GM19238 (cell line): ENCODE data around the gene ZFYVE9.

Experiments
- DNase-seq: peaks from one replicate; pipeline ENCODE4 v3.0.0; 2011; ENCODE audit warnings: low spot score; ENCODE audit not compliant: insufficient read length

Gene ZFYVE9

DNA sequence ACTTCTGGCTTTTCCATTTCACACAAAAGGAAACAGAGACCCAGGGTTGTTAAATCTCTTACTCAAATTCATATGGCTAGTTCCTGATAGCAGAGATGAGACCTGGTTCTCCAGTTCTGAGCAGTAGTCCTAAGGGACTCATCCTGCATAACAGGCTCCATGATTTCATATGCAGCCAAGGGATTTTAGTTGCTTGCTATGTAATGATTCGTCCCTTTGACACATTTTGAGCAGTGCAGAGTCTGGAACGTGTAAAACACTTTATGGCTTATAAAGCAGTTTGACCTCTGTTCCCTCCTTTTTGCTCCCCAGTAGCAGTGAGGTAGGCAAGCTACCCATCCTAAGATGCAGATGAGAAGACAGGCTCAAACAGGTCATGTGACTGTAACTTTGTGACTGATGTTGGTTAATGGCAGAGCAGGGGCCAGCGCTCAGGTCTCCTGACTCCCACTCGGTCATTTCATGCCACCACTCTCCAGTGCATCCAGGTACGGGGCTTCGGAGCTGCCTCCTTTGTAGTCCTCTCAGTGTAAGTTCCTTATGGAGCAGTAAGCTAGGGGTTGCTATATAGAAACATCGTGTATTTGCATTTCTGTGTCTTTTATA is 199.9 kb downstream of the ZFYVE9 start:
- no peak for DNase-seq

DNA sequence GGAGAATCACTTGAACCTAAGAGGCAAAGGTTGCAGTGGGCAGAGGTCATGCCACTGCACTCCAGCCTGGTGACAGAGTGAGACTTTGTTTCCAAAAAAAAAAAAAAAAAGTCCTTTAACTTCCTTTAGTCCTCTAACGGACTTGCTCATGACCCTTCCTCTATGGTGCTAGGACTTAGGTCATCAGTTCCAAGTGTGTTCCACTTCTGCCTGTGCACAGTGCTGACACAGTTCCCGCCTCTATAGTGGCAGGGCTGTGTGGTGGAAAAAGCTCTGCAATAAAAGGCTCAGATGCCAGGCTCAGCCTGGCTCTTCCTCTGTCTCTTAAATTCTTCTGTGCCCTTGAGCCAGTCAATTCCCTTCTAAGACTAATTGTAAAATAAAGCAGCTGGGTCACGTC is 202.1 kb downstream of the ZFYVE9 start:
- no peak for DNase-seq

DNA sequence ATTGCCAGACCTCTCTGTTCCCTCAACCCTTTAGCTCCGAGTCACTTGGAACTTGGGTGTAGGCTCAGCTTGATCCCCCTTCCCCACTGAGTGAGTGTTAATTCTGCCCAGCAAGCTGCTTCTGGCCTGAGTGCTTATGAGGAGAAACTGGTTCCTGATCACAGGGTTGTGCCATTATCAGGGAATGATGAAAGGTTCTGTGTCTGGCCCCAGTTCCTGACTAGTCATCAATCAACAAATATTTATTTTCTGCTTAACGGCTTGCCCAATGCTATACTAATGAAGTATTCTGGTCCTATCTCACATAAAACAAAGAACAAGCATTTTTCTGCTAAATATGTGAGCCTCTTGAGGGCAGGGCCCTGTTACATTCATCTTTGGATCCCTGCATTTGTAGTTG is 203.4 kb downstream of the ZFYVE9 start:
- no peak for DNase-seq

DNA sequence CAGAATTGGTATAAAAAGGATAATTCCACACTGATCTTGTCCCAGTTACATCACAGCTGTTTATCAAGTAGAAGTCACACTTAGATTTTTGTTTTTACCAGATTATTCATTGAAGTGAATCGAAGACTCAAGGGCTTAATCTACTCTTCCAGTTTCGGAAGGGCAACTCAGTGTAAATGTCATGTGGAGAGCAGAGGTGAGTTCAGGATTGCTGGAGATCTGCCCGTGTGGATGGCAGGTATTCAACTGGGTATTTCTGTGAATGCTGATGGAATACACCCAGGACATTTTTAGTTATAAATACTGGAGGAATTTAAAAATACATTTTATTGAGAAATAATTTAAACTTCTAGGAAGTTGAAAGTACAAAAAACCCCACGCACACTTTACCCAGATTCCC is 204.8 kb downstream of the ZFYVE9 start:
- no peak for DNase-seq

DNA sequence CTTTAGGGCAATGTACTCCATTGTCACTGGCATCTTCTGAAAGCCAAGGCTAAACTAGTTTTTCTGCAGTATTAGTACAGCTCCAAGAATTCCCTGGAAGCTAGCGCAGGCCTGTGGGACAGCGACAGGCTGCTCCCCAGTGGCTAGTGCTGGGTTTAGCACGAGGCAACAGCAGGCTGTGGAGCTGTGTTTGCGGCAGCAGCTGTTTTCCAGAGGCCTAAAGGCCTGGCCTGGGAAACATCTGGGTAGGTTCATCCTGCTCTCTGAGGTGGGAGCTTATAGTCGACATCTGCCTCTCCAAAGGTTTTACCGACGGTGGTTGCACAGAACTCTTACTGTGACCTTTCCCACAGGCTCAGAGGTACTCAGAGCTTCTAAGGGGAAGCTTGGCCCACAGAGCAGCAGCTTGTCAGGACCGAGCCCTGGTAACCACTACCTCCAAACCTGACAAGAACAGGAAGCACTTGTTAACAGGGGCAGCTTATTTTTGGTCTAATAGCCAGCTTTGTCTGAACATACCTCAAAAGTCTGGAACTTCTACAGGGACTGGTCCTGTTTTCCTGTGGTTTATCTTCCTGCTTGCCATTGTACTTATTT is 206.9 kb downstream of the ZFYVE9 start:
- DNase-seq: no peak

DNA sequence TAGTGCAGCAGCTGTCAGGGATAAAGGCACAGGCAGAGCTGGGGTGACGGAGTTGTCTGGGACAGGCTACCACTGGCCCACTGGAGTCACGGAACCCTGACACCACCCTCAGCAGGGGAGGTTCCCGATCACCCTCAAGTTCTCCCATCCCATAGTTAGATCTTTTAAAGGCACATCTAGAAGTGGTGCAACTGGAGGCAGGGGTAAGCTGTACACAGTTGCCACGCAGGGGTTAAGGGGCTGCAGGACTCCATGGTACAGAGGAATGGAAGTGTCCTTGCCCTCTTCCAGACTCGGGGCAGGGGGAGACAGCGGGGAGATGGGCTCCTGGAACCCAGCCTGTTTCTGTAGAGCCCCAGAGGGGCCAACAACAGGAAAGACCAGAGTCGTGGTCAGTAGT is 210.8 kb downstream of the ZFYVE9 start:
- no peak for DNase-seq

DNA sequence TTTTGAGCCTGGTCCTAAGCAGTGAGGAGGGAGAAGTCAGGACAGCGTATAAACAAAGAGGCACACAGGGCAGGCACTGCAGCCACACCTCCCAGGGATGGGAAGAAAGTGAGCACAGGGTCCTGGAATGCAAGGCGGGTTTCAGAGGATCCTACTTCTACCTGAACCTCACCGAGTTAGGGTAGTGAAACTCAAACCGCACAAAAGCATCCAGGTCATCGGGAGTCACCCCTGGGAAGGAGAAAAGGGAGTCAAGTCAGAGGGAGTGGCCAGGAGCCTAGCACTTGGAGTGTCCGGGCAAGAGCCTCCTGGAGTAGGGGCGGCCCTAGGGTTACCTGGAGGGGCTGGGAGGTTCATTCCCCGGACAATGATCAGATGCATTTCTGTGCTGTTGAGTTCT is 213.5 kb downstream of the ZFYVE9 start:
- DNase-seq: no peak

DNA sequence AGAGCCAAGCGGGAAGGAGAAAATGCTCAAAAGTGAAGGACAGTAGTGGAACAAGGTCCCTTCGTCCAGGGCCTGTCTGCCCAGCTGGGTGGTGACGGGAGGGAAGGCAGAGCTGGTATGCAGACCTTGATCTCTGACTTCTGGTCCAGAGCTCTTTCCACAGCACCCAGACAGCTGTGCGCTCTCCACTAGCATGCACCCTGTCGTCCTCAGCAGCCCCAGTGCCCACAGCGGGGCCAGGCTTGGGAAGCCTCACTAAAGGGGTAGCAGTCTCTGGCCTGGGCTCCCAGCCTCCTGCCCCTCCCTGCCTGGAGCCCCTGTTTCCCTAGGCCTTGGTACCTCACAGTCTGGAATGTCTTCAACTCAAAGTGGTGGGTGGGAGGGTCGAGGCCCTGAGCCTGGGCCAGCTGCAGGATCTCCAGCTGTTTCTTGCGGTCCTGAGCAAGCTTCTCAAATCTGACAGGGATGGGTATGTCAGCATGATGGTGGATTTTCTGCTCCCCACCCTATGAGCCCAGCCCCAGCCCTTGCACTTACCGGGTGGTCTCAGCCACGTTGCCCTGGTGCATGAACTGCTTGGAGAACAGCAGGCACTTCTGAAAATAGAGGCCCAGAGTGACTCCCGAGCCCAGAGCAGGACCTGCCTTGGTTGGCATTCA is 214.1 kb downstream of the ZFYVE9 start:
- no peak for DNase-seq

DNA sequence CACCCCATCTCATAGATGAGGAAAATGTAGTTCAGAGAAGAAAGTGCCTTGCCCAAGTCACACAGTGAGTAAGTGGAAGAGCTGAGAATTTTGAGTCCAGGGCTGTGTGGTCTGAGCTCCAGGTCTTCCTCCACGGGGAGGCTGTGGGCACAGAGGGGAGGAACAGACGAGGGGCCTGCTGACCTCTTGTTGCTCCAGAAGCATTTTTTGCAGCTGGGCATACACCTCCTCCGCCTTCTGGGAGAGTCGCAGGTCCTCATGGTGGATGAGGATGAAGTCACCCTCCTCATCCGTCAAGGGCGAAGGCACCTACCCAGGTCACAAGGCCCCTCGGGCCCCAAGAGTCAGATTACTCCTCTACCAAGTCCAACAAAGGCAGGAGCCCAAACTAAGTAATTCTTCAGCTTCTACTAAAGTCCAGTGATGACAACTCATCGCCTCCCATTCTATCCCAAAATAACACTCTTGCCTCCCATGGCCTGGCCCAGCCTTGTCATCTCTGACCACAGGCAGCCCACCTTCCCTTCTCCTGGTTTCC is 215.0 kb downstream of the ZFYVE9 start:
- no peak for DNase-seq

DNA sequence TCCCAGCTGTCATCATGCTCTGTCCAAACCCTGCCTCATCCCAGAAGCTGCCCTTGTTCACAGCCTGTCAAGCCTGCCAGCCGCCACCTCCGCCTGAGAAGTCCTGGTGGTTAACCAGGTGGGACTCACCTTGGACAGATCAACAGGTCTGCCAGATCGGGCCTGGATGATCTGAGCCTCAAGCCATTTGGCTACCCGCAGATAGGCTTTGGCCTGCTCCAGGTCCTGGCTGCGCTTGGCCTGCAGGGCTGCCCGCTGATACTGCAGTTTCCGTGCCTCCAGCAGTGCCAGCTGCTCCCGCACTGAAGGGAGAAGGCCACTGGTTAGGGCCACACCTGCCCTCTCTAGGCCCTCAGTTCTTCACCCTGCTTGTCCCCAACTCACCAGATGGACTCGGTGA is 215.5 kb downstream of the ZFYVE9 start:
- no peak for DNase-seq

DNA sequence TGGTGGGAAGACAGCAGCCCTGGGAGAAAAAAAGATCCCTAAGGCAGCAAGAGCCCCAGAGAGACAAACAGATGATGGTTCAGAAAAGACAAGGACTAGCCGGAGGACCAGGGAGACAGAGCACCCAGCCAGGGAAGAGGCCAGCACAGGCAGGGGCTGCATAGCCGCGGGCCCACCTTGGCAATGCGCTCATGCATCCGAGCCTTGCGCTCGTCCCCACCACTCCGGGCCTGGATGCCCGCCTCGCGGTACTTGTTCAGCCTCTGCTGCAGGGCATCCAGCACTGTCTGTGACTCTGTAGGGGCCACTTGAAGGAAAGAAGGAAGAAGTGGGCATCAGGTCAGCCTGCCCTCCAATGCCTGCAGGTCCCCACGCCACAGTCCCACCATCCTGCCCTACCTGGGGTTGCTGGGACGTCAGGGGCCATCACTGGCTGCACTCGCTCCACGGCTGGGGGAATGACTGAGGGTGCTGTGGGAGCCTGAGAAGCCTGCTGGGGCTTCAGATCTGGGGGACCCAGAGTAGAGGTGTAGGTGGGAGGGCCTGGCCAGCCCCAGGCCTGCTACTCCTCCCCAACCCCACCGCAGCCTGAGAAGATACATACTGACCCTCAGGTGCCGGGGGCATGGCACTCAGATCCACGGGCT is 217.1 kb downstream of the ZFYVE9 start:
- DNase-seq: no peak

DNA sequence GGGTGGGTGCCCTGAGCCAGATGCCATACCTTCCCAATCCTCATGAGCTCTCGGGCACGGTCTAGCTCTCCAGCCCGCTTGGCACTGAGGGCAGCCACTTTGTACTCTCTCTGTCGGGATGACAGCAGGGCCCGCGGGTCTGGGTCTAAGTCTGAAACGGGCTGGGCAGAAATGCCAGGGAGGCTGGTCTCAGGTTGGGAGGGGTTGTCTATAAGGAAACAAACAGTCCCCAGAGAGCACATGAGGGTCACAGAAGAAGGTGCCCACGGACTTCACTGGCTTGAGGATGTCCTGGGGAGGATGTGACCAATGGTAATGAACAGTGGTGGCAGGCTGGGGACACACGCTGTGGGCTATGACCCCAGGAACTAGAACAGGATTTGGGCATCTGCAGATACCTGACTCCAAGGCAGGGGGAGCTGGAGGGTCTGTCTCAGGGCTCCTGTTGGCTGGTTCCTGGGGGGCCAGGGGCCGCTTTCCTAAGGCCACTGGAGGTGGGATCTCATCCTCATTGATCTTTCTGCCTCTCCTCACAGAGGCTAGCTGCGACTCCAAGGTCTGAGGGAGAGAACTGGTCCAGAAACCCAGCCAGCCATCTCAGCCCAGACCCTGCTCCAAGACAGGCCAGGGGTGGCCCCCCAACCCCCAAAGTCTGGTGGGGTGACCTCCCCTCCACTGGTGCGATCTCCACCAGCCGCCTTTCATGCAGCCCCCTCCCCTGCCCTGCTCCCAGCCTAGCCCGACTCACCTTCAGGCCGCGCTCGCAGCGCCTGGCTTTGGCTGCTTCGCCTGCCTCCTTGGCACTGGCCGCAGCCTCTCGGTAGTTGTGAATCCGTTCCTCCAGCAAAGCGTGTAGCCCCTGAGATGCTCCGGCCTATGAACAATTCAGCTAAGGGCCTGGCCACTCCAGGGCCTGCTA is 218.0 kb downstream of the ZFYVE9 start:
- DNase-seq: no peak

DNA sequence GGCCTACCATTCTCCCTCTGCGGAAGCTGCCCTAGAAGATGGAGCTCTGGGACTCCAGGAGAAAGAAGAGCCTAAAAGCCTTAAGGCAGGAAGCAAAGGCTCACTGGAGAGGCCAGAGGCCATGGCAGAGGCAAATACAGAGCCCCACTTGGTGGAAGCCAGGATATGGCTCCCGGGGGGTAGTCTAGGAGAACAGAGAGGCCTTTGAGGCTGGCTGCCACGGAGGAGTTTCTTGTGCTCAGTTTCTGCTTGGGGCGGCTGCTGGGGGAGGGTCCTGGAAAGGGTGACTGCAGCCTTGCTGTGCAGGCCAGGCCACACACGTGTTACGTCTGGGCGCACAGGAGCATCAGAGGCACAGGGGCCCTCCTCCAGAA is 218.7 kb downstream of the ZFYVE9 start:
- DNase-seq: no peak

DNA sequence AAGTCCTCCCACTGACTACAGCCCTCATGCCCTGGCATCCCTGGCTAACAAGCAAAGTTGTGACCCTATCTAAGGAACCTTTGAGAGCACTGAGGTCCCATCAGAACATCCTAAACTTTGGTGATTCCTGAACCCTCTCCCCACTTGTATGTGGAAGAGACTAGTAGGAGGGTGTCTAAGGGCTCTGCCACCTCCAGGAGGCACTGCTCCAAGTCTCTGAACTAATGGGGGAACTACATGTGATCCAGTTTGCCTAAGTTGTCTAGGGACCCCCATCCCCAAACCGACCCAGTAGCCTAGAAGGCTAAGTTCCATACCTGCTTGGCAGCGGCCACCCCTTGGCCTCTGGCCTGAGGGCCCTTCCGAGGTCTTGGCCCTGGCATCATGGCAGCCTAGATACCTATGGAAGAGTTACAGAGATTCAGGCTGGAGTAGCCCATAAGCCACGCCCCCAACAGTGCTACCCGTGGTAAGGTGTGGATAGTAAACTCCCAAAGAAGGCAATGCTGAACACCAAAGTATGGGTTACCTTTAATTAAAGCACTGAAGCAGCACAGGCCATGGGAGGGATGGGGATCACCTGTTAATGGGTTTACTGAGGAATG is 222.4 kb downstream of the ZFYVE9 start:
- peak; percentile 23 for DNase-seq

DNA sequence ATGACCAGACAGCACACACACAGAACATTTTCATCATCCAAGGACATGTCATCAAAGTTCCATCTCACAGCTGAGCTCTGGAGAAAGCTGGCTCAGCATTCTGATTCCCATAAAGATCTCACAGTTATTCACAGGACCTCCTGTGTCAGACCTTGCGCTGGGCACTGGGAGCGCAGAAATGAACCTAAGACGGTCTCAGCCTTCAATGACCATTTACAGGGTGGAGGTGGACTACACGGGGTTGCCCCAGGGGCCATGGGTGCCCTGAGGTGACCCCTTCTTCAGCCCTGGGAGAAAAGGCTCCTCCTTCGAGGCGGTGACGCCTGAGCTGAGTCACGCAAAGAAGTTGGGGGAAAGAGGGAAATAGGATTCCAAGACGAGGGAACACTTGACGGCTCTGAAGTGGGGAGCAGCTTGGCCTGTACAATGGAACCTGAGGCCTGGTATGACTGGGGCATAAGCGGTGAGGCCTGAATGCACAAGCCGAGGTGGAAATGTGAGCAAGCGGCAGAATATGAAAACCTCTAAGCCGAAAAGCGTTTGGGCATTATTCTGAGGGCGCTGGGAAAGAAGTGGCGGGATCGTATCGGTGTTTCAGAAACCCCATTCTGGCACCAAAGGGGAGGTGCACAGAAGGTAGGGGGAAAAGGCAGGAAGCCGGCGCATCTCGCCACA is 223.3 kb downstream of the ZFYVE9 start:
- DNase-seq: peak; percentile 18

DNA sequence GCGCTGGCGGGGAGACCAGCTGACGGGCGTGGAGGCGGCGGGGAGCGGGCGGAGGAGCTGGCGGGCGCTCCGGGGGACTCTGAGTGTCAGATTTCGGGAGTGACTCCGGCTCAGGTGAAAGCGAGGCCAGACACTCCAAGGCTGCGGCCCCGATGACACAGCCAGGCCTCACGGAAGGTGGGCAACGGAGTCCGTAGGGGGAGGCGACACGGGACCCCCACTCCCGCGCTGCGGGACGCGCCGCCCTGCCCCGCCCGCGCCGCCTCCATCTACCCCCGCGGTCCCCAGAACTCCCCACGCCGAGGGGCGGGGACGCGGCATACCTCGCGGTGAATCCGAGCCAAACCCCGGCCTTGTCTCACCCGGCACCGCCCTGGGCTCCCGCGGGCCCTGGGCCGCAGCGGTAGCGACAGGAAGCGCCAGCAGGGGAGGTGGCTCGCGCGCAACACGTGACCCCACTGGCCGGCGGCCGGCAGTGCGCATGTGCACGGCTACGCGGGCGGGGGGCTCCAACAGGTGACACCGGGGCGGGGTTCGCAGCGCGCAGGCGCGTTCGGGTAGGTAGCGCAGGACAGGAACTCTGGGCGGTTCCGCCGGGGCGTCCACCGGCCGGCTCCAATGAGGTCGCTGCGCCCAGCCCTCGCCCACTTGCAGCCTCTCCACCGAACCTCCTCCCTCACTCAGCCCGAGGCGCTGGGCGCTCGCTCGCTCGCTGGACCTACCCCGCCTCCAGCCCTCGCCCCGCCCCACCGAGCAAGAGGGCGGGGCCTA is 224.0 kb downstream of the ZFYVE9 start, which contains the start of gene CC2D1B:
TSS of gene CC2D1B (minus strand) at position 460 of the 771 bp plus-strand sequence. CDS start 1,585 bp downstream, outside the sequence.
- peak; percentile 97 for DNase-seq

DNA sequence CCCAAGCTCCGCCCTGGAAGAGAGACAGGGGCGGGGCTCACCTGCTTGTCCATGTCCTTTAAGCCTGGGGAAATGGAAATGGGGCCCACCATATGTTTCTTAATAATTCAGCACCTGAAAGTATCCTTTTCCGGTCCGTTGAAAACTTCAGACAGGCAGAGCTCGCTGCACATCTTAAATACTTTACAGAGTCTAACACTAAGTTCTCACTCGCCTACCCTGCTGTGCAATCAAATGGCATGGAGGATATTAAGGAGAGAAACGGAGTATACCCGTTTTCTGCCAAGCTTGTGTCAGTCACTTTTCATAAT is 224.6 kb downstream of the ZFYVE9 start:
- DNase-seq: no peak

DNA sequence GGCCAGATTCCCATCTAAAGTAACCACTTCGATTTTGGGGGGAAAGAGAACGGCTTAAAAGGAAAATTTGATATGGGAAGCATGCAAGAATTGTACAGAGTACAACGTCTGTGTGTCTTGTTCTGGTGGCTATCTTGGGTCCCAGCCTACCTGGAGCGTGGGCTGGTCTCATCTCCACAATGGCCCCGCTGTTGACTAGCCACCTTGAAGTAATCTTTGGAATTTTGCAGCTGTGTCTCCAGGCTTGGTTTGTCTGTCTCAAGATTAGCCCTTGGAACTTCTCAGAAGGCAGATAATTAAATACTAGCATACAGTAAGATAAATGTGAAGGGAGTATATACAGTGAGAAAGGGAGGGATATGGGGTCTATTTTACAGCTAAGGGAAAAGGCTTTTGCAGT is 225.4 kb downstream of the ZFYVE9 start:
- DNase-seq: no peak

DNA sequence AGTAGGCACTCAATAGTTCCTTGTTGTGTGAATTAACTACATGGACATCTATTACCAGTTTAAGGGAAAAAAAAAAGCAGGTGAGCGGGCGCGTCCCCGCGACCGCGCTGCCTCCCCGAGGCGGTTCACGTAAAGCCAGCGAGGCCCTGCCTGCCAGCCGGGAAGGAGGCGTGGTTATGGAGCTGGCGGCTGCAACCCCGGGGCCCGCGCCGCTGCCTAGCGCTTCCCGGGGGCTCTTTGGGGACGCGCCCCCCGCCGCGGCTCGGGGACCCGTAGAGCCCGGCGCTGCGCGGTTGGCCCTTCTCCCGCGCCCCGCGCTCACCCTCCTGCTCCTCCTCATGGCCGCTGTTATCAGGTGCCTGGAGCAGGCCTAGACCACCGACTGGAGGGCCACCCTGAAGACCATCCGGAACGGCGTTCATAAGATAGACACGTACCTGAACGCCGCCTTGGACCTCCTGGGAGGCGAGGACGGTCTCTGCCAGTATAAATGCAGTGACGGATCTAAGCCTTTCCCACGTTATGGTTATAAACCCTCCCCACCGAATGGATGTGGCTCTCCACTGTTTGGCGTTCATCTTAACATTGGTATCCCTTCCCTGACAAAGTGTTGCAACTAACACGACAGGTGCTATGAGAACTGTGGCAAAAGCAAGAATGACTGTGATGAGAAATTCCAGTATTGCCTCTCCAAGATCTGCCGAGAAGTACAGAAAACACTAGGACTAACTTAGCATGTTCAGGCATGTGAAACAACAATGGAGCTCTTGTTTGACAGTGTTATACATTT is 226.7 kb downstream of the ZFYVE9 start:
- peak; percentile 45 for DNase-seq
